Embryonic facial prominence (tissue), 1 donor: ENCODE measurements around the gene HS6ST3.

Experiments used
- DNase-seq: peaks from one replicate; pipeline ENCODE4 v3.0.0-alpha.2; 2016; ENCODE audit errors: extremely low spot score

HS6ST3 gene

DNA sequence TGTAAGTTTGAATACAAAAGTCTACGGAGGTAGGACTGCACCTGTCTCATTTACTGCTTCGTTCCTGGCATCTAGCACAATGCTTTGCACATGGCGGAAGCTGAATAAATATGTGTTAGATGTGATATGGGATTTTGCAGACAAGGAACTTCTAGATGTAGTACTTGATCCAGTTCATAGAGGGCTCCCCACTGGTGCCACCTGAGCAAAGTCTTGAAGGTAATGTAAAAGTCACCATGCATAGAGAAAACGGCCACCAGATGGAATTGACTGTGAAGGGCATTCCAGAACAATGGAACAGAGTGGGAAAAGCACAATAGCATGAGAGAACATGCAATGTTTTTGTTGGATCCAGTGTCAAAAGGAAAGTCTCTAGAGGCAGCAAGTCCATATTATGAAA, 209.3 kb downstream of the HS6ST3 start:
- no peak for DNase-seq

GRCh38 chr13:96308568-96308967, 218.7 kb downstream of the HS6ST3 start:
- no peak for DNase-seq

- DNase-seq = no peak
Measured at GRCh38 chr13:96314974-96315373, 225.1 kb downstream of the HS6ST3 start.

- no peak for DNase-seq
Measured at GRCh38 chr13:96338030-96338429, 248.1 kb downstream of the HS6ST3 start.

DNA sequence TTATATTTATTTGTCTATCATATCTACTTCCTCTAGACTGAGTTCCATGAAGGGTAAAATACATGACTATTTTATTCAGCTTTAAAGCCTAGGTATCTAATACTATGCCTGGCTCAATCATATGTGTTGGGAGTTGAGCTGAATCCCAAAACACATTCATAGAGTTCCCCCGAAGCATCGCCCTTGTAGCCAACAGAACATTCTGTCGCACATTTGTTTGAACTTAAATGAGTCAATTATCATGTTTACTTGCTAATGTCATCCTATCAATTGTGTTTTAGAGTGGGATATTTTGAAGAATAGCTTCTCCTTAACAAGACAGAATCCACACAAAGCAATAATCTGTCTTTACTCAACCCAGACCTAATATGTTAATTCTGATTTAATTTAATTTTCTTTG, 252.4 kb downstream of the HS6ST3 start:
- DNase-seq = no peak

DNA sequence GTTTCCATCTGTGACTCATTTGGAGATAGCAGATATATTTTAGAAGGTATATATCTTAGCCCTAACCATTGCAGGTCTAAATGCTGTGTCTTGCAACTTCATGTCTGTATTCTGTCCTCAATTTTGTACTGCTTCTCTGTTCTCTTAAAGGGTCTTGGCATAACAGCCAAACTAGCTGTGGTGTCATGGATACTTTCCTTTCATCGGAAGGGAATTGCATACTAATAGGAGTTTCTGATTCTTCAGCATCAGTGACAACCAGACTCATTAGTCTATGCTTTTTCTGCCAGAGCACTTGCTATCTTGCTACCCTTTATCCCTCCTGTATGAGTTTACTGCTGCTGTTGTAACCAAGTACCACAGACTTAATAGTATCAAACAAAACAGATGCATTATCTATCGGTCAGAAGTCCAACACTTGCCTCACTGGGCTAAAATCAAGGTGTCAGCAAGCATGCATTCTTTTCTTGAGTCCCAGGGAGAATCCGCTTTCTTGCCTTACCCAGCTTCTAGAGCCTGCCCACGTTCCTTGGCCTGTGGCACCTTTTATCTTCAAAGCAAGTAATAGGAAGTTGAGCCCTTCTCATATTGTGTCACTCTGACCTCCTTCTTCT, 253.1 kb downstream of the HS6ST3 start:
- DNase-seq = no peak

DNA sequence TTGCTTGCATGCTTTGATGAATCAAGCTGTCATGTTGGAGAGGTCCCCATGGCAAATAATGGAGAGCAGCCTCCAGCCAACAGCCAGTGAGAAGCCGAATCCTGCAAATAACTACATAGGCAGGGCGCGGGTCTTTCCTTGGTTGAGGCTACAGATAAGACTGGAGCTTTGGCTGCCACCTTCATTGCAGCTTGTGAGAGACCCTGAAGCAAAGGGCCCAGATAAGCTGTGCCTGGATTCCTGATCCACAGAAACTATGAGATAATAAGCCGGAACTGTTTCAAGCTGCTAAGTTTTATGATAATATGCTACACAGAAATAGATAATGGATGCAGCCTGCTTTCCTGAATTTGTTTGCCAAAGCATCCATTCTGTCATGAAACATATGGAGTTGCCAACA, 257.0 kb downstream of the HS6ST3 start:
- no peak for DNase-seq

- DNase-seq = no peak
Measured at GRCh38 chr13:96373597-96373996, 283.7 kb downstream of the HS6ST3 start.

DNA sequence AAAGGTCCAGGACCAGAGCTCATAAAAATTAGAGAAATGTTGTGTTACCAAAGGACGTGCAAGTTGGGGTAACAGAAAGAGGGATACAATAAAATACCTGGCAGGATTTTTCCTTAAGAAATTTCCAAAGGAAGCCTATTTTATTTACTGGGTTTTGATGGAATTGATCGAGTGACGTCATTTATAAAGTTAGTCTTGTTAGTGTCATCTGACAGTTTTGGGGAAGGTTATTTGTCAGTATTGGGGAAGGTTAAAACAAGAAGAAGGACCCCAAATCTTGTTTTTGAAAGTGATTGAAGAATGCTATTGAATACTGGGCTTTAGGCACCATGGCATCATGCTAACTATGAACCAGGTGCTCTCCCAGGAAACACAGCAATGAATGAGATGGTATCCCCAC, 287.9 kb downstream of the HS6ST3 start:
- no peak for DNase-seq

- DNase-seq = no peak
Measured at GRCh38 chr13:96379967-96380366, 290.1 kb downstream of the HS6ST3 start.

DNA sequence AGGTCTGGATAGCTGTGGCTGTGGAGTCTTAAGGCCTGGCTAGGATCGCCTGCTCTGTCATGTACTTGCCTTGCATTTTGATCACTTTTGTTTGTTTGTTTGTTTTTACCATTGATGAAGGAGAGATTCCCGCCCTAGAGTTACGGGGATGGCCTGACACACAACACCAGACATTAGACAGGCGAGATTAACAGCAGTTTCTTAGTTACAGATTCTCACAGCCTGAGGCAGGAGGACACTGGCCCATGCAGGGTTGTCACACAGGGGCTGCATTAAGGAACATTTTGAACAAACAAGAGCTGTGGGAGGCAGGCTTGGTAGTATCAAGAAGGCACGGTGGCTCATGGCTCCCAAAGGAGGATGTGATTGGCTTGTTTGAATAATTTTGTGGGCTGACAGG, 291.8 kb downstream of the HS6ST3 start:
- DNase-seq = no peak

GRCh38 chr13:96388598-96388997, 298.7 kb downstream of the HS6ST3 start:
- DNase-seq = no peak

DNA sequence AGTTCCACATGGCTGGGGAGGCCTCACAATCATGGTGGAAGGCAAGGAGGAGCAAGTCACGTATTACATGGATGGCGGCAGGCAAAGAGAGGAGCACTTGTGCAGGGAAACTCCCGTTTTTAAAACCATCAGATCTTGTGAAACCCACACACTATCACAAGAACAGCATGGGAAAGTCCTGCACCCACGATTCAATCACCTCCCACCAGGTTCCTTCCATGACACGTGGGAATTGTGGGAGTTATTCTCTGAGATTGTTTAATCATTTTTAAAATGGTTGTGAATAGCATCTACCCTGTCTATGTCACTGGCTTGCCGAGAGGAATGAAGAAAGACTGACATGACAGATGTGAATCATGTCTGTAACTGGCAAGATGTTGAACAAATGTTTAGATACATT, 301.7 kb downstream of the HS6ST3 start:
- DNase-seq = no peak

GRCh38 chr13:96397807-96398206, 307.9 kb downstream of the HS6ST3 start:
- no peak for DNase-seq

GRCh38 chr13:96398486-96398885, 308.6 kb downstream of the HS6ST3 start:
- DNase-seq = no peak

- no peak for DNase-seq
Measured at GRCh38 chr13:96403241-96403640, 313.3 kb downstream of the HS6ST3 start.

GRCh38 chr13:96403651-96404050, 313.7 kb downstream of the HS6ST3 start:
- DNase-seq = no peak

DNA sequence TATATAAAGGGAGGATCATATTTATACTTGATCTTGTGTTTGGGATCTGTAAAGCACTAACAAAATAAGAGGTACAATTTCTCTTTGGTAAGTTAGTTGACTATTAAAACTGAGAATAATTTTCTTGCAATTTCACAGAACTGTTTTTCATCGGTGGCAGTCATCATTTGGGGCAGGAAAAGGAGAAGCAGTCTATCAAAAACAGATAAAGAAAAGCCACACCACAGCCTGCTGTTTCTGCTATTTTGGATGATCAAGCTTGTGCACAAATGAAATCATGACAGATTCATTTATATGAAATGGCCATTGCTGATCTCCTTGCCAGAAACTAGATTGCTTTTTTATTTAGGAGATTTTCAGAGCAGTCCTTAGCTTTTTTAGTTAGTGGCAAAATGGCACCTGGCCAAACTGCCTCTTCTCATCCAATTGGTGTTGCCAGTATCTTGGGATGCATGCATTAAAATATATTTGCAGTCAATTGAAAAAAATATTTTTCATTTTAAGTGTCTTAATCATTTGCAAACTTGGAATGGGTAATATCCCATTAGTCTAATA, 326.0 kb downstream of the HS6ST3 start:
- no peak for DNase-seq

GRCh38 chr13:96417939-96418685, 328.2 kb downstream of the HS6ST3 start:
- no peak for DNase-seq

GRCh38 chr13:96421314-96421713, 331.4 kb downstream of the HS6ST3 start:
- DNase-seq = no peak

DNA sequence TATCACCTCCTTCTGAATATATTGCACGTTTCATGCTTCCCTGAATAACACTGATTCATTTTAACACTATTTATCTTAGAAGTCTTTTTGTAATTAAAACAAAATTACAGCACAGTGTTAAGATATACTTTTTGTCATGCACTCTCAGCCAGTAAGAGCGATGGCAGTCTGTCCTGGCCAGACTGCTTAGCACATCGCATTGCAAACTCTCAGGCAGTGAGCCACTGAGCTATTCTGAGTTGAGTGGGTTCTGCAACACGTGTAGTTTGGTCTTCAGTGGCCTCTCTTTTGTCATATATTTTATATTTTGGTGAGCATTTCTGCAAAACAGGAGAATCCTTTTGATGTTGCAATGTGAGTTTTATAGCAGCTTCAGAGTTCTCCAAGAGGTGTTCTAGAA, 332.1 kb downstream of the HS6ST3 start:
- no peak for DNase-seq

DNA sequence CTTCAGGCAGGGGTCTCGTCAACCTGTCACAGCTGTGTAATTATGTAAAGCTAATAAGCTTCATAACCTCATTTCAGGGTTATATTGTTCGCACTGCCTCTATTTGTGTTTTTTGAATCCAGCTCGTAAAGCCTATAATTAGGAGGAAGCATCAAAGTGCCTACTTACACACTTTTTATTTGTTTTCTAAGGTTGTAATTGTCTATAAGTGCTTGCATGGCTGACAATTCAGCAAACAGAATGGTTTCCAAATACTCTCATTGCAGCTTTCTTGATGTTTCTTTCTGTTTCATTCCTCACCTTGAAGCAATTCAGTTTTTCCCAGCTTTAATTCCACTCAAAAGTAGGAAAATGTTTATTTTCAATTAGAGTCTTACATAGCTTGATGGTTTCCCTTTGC, 336.3 kb downstream of the HS6ST3 start:
- no peak for DNase-seq

- DNase-seq = no peak
Measured at GRCh38 chr13:96428911-96429310, 339.0 kb downstream of the HS6ST3 start.
